Activated CD8-positive, alpha-beta memory T cell treated with anti-CD3 and anti-CD28 coated beads for 4 hours (primary cell): ENCODE data around the gene TK1.
"Not testable (repeated sequence)": the region's sequence is repeated elsewhere in the genome, so short reads cannot be mapped to it uniquely, and the experiment has no call there.

Source experiments
- DNase-seq, 2 donors: peaks; one replicate each; pipeline ENCODE4 v3.0.0-alpha.2; 2020; ENCODE audit warnings: low read depth in 2 of 2

The TK1 gene

DNA sequence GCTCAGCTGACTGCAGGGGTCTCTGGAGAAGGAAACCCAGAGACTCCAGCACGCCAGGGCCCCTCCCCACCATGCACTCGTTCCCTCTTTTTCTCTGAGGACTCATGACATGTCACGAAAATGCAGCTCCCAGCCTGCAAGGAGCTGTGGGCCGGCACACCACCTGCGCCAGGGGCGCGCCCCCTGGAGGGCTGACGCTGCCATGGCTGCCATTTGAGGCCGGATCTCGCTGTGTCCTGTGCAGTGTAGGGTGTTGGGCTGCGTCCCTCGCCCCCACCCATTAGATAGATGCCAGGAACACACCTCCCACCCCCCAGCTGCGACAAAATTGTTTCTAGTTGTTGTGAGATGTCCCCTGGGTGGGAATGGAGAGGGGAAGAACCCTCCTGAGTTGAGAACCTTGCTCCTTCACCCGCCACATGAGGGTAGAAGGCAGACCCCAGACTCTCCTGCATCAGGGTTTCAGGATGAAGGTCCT, 10.3 kb downstream of the TK1 start:
- peak; percentile 47 to 56 for DNase-seq

DNA sequence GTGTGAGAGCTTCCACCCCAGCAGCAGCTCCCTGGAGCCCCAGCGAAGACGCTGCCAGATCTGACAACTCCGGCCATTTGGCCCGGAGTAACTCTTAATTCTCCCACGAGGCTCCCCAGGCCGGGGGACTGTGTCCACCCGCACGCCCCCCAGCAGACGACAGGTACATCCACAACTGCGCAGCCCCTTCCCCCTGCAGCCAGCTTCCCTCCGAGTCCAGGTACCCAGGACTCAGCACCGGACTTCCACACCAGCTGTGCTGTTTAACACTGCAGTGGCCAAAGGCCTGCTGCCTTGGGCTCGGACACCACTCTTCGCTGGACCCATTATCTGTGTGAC, 11.2 kb downstream of the TK1 start:
- no peak for DNase-seq

DNA sequence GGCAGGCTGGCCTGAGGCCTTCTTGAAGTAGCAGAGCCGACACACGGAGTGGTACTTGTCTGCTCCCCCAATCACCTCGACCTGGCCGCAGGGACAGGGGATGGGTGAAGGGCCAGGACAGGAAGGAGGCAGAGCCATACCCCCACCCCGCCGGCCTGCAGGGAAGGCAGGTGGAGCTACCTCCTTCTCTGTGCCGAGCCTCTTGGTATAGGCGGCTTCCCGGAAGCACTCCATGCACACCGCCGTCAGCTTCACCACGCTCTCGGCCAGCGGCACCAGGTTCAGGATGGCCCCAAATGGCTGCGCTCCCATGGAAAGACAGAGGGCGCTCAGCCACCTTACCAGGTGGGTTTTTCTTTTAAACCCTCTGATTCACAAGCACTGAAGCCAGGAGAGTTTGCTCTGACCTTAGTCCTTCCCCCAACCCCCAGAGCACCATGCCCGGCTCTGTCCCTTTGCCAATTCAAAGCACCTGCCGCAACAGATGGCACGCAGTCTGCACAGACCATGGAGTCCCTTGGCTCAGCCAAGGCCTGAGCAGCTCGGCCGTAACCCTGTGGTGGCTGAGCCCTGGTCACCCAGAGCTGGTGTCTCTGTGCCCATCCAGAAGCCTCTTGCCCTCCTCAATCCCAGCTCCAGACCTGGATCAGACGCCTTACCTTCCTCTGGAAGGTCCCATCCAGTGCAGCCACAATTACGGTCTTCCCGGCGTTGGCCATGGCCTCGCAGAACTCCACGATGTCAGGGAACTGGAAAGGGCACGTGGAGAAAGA, 11.8 kb downstream of the TK1 start:
- DNase-seq, result no peak

DNA sequence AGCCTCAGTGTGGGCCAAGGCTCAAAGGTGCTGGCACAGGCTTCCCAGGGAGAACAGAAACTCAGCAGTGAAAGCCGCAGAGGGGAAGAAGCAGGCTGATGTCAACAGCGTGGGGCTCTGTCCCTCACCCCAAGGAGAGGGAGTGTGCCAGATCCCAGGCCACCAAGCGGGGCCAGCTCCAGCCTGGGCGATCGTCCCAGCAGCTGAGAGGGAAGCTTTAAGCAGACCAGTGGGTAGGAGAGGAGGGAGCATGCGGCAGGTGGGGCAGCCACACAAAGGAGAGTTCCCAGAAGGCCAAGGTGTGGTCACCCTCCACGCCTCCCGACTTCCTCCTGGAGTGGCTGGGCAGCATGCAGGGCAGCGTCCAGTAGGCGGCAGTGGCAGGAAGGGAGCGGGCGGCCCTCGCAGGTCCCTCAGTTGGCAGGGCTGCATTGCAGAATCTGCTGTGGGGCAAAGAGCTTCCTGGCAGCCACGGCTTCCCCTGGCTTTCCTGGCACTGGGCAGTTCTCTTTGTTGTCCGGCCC, 12.4 kb downstream of the TK1 start:
- DNase-seq, result no peak

DNA sequence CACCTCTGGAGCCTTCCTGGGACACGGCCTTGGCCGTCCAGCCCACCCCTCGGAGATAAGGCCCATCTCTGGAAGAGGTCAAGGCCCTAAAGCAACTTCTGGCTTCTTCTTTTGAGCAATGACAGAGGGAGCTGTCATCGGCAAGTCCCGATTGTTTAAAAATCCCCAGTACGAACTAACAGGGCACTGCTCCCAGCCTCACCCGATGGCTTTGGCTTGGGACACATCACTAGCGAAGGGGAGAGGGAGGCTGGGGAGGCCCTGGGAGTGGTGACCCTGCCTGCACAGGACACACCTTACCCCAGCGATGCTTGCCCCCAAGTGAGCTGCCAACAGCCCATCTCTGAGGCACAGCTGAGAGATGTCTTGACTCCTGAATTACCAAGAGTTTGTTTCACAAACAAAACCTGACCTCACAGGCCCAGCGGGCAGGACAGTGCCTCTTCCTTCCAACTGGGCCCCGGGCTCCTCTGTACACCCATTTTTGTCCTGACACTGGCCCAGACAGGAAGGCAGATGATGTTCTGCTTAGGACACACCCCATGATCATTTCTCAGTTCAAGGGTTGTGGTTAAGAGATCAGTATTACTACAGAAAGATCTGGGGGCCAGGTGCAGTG, 13.6 kb downstream of the TK1 start:
- no peak for DNase-seq

DNA sequence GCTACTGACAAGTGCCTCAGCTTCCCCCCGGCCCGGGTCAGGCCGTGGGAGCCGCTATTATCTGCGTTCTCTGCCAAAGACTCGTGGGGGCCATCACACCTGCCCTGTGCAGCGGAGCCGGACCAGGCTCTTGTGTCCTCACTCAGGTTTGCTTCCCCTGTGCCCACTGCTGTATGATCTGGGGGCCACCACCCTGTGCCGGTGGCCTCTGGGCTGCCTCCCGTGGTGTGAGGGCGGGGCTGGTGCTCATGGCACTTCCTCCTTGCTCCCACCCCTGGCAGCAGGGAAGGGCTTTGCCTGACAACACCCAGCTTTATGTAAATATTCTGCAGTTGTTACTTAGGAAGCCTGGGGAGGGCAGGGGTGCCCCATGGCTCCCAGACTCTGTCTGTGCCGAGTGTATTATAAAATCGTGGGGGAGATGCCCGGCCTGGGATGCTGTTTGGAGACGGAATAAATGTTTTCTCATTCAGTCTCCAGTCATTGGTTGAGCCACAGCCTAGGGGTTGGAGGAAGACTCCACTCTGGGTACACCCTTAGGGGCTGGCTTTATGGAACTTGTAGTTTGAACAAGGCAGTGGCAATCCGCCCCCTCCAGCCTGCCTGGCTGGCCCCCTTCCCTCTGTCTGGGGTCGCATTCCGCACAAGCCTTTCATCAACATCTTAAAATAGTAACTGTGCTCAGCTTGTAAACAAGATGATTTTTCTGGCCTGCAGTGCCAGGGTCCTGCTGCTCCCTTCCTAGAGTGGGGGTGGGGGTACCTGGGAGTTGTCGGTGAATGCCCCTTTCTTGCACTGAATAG, 14.4 kb downstream of the TK1 start:
- no peak for DNase-seq

DNA sequence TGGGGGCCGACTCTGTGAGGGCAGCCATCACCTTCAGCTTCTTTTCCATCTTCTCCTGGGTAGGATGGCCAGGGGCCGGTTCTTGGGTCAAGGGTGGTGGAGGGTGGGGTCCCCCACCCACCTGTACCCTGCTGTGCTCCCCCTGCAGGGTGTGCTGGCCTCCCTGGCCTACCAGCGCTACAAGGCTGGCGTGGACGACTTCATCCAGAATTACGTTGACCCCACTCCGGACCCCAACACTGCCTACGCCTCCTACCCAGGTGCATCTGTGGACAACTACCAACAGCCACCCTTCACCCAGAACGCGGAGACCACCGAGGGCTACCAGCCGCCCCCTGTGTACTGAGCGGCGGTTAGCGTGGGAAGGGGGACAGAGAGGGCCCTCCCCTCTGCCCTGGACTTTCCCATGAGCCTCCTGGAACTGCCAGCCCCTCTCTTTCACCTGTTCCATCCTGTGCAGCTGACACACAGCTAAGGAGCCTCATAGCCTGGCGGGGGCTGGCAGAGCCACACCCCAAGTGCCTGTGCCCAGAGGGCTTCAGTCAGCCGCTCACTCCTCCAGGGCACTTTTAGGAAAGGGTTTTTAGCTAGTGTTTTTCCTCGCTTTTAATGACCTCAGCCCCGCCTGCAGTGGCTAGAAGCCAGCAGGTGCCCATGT, 15.1 kb downstream of the TK1 start:
- DNase-seq, result not testable (repeated sequence)

DNA sequence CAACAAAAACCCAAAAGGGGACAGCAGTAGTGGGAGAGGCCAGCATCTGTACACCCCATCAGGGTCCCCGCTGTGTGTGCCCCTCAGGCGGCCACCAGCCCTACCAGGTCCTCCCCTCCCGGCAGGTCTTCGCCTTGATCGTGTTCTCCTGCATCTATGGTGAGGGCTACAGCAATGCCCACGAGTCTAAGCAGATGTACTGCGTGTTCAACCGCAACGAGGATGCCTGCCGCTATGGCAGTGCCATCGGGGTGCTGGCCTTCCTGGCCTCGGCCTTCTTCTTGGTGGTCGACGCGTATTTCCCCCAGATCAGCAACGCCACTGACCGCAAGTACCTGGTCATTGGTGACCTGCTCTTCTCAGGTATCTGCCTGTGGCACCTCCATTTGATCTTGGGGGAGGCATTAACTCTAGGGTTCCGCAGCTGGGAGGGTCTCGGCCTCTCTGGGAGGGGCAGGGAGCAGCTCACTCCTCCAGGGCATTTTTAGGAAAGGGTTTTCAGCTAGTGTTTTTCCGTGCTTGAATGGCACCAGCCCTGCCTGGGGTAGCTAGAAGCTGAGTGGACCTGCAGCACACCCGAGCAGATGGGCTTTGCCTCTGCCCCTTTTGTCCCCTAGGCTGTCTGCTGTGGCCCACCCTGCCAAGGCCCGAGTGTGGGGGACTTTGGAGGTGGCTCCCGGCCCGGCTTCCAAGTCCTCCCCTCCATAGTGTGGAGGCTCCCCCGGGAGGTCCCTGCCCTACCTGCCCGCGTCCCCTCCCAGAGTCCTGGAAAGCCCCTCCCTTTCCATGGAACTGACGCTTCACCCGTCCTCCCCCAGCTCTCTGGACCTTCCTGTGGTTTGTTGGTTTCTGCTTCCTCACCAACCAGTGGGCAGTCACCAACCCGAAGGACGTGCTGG, 15.9 kb downstream of the TK1 start:
- no peak for DNase-seq

DNA sequence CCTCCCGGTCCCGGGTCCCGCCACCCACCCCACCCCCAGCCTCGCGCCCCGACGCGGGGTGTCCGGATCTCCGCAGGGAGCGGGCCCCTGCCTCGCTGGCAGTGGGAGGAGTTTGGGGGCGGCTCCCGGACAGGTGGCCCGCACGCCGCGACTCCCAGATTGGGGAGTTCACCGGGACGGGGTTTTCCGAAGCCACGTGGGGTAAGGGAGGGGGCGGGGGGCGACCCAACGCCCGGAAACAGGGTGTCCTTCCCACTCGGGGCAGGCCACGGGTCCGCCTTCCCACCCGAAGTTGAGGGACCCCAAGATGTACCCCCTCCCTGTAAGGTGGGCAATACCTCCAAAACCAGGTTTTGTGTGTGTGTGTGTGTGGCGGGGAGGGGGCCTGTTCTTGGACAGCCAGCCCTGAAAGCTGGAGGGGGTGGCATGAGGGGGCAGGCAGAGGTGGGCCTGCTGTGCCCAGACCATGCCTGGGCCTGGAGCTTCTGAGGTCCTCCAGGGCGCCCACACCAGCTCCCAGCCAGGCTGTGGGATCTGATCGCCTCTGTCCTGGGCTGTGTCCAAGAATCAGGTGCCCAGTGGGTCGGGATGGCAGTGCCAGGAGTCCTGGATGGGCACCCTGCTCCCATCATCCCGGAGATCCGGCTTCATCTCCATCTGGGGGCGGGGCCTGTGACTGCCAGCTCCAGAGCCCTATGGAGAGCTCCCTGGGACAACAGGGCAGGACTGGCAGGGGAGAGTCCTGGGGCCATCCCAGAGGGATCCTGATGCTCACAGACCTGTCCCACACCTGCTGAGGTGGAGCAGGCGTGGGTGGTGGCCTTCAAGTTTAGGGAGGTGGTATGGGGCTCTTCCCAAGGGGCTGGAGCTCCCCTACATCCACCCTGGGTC, 17.7 kb downstream of the TK1 start:
- DNase-seq, result peak; percentile 27 to 36

DNA sequence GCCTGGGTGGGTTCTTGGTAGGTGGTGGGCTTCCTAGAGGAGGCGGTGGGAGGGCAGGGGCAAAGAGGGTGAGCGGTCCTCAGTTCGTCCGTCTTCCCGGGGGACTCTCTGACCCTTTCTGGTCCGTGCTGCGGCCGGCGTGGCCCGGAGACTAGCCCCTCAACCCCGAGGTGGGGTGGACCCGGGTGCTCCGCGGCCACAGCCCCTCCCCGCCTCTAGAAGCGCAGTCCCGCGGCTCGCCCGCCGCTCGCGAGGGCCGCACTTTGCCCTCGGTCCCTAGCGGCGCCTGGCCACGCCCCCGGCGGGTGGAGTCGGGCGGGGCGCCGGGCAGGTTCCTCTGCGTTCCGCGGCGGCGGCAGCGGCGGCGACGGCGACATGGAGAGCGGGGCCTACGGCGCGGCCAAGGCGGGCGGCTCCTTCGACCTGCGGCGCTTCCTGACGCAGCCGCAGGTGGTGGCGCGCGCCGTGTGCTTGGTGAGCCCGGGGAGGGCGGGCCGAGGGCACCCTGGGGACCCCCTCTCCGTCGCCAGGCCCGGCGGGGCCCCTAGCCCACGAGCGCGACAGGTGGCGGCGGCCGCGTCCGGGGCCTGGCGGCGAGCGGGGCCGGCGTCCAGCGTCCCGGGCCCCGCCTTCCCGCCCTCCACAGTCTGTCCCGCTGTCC, 18.5 kb downstream of the TK1 start, which contains the start of gene SYNGR2:
Gene SYNGR2 (plus strand): TSS at position 340 of the 661 bp plus-strand sequence. CDS start 36 bp downstream, at position 376.
- peak; percentile 66 to 69 for DNase-seq

DNA sequence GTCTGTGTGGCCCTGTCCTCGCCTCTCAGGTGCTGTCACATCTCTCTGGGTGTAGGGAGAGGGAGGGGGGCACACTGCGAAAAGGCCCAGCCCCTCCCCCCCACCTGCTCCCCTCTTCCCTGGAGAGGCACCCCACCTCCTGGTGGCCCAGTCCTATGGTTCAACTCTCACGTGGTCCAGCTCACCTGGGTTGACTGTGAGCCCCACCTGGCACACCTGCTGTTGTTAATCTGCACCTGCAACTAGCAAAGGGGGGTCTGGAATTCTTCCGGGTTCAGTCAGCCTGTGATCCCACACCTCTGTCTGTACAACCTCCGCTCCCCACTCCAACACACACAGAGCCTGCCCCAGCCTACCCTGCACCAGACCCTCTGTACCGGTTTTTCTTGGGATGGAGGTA, 20.4 kb downstream of the TK1 start:
- no peak for DNase-seq

DNA sequence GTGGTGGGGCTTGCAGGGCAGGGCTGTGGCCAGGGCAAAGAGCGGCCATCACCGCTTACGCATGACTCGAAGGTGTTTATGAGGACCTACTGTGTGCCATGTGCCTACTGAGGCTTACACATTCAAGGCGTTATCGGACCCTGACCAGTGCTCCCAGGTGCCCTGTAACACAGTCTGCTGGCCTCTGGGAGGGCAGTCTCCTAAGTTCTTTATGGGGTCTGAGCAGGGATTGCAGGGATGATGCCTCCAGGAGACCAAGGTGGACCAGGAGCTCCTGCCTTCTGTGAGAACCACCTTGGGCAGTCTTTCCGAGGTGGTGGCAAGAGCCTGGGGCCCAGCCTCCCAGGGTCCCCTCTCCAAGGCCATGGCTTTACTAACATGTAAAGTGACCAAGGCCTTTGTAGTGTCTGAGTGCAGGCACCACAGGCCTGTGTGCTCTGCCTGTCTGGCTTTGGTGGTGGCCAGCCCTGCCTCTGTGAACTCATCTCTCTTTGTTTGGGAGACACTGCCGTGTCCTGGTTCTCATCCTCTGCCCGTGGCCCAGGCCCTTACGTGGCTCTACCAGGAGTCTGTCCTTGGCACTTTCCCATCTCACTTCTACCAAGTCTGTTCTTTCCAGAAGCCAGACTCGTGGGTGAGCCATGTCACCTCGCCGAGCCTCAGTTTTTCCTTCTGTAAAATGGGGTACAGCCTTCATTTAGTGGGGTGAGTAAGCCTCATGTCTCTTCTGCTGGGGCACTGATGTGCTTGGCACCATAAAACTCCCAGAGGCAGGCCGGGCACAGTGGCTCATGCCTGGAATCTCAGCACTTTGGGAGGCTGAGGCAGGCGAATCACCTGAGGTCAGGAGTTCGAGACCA, 21.9 kb downstream of the TK1 start:
- DNase-seq, result no peak

DNA sequence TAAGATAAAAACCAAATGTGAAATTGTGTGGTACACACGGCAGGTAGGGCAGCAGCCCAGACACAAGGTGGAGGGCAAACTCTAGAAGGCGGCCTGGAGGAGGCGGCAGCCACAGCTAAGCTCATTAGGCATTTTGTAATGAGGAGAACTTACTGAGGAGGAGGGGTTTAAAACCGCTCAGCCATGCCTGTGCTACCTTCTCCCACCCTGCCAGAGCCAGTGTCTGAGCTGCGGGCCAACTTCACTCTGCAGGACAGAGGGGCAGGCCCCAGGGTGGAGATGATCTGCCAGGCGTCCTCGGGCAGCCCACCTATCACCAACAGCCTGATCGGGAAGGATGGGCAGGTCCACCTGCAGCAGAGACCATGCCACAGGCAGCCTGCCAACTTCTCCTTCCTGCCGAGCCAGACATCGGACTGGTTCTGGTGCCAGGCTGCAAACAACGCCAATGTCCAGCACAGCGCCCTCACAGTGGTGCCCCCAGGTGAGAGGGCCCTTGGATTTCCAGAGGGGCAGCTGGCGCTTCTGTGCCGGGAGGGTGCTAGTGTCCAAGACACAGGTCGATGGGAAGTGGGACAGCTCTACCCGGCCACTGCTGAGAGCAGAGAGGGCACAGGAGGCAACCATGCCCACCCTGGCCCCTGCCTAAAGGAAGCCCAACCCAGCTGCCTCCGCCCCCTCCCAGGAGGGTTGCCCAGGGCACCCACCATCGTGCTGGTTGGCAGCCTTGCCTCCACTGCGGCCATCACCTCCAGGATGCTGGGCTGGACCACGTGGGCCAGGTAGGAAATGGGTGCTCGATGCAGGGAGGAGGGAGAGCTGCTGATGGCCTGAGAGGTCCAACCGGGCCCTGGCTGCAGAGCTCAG, 22.7 kb downstream of the TK1 start:
- no peak for DNase-seq

DNA sequence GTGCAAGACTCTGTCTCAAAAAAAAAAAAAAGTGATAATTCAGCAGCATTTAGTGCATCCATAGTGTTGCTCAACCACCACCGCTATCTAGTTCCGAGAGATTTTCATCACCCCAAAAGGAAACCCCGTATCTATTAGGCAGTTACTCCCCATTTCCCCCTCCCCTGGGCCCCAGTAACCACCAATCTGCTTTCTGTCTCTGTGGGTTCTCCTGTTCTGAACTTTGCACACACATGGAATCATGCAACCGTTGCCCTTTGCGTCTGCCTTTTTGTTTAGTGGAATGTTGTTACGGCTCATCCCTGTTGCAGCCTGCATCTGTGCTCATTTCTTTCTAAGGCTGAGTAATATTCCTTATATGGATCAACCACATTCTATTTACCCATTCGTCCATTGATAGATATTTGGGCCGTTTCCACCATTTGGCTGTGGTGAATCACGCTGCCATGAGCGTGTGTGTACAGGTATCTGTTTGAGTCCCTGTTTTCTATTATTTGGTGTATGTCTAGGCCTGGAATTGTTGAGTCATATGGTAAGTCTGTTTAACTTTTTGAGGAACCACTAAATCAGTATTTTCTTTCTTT, 27.2 kb downstream of the TK1 start:
- DNase-seq, result no peak

DNA sequence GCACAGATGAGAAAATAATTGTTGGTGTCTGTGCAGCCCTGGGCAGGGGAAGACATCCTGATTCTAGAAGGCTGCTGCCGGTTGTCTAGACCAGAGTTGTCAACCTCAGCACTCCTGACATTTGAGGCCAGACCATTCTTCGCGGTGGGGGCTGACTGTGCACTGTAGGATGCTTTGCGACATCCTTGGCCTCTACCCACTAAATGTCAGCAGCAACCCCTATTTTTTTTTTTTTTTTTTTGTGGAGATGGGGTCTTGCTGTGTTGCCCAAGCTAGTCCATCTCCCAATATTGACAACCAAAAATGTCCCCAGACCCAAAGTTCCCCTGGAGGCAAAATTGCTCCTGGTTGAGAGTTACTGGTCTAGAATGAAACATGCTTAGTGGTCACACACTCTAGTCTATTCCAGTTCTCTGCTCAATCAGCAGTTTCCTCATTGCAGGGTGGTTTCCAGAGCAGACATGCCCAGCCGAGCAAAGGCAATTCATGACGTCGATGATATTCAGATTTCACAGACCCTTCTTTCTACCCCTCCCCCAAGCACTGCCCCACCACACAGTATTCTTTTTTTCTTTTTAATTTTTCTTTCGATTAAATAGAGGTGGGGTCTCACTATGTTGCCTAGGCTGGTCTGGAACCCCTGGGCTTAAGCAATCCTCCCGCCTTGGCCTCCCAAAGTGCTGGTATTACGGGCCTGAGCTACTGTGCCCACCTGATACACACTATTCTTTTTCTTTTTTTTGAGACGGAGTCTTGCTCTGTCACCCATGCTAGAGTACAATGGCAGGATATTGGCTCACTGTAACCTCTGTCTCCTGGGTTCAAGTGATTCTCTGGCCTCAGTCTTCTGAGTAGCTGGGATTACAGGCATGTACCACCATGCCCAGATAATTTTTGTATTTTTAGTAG, 31.7 kb downstream of the TK1 start:
- DNase-seq, result no peak

DNA sequence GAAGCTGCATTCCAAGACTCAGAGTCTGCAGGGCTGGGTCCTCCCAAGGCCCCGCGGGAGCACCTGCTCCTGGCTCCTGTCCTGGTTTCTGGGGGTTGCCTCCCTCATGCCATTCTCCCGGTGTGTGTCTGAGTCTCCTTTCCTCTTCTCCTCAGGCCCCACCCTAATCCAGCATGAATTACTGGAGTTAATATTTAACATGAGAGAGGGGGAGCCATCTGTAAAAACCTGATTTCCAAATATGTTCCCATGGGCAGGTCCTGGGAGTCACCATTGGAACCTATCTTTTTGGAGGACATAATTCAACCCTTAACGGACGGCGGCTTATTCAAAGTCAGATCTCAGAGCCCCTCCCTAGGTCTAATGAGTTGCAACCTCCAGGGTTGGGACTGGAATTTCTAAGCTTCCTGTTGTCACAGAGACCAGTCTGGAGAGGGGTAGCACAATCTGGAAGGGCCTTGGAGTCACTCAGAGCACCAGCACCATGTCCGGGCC, 35.3 kb downstream of the TK1 start:
- no peak for DNase-seq
